Activated naive CD4-positive, alpha-beta T cell treated with Interleukin-2 at 50 U/mL for 16 hours (primary cell): ENCODE measurements around the gene MRPL48.

Source experiments
- DNase-seq: peaks from one replicate; pipeline ENCODE4 v3.0.0-alpha.2; 2020

MRPL48 gene

GRCh38 chr11:73907191-73907590, 119.5 kb downstream of the MRPL48 start:
- peak; percentile 13 for DNase-seq

- DNase-seq, result no peak
Observed at GRCh38 chr11:73912026-73912425, 124.4 kb downstream of the MRPL48 start.

GRCh38 chr11:73913472-73913871, 125.8 kb downstream of the MRPL48 start:
- DNase-seq, result no peak

- no peak for DNase-seq
Observed at GRCh38 chr11:73914284-73914683, 126.6 kb downstream of the MRPL48 start.
